ENCODE data around the gene SYCP3.

DNA sequence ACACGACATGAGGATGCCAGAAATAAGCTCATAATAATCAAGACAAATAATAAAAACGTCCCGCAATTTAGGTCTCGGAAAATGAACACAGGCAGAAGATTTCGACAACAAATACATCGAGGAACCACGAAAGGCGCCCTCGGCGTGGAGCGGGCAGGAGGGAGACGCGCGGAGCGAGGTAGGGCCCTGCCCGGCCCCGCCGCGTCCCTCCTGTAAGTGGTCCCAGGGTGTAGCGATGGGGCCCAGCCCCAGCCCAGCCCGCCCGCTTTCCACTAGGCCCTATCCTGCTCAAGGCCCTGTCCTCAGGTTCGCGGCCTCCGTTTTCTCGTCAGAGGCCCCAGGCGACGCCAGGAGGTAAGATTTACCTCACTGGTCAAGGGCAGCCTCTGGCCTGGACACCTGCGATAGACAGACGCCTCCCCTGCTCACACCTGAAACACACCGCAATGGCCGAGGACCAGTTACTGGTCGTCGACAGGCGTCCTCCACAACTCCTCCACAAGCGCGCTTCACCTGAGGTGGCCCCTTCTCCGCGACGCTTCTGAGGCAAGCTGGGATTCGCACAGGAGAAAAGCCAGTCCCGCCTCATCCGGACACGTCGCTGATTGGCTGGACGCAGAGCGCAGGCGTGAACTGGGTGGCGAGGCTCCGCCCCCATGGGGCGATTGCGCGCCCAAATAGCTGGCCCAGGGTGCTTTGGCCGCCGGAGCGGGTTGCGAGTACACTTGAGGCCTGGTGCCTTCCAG, at the start of gene SYCP3:
- TF ChIP-seq POLR2AphosphoS5 (IDR thresholded peaks at IDR 0.05) (no peak), POLR2A (IDR thresholded peaks at IDR 0.05; ENCODE audit: low read depth) (no peak)
- TF ChIP-seq, protein P1, sequence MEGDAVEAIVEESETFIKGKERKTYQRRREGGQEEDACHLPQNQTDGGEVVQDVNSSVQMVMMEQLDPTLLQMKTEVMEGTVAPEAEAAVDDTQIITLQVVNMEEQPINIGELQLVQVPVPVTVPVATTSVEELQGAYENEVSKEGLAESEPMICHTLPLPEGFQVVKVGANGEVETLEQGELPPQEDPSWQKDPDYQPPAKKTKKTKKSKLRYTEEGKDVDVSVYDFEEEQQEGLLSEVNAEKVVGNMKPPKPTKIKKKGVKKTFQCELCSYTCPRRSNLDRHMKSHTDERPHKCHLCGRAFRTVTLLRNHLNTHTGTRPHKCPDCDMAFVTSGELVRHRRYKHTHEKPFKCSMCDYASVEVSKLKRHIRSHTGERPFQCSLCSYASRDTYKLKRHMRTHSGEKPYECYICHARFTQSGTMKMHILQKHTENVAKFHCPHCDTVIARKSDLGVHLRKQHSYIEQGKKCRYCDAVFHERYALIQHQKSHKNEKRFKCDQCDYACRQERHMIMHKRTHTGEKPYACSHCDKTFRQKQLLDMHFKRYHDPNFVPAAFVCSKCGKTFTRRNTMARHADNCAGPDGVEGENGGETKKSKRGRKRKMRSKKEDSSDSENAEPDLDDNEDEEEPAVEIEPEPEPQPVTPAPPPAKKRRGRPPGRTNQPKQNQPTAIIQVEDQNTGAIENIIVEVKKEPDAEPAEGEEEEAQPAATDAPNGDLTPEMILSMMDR (IDR thresholded peaks at IDR 0.05): no peak

Data from esophagus muscularis mucosa (tissue), 3 donors.